ENCODE data around the gene NFATC4.
A peak's percentile ranks its signal among the peaks of the same experiment; 100 is the strongest.
"Not testable (repeated sequence)": the region's sequence is repeated elsewhere in the genome, so short reads cannot be mapped to it uniquely, and the experiment has no call there.

NFATC4 gene

GRCh38 chr14:24349742-24350141 is 18.2 kb upstream of the NFATC4 start:
- no peaks in the 10 kb centered on the region for H3K4me1 ChIP-seq (ENCODE audit: insufficient read depth, low read length)
- no peaks in the 10 kb centered on the region for H3K9me3 ChIP-seq (ENCODE audit: control insufficient read depth, insufficient read depth, low read length)
- H3K36me3 ChIP-seq (ENCODE audit: insufficient read depth, low read length) = no peaks in the 10 kb centered on the region
- no peak overlapping the region for H3K9ac ChIP-seq (ENCODE audit: low read depth, low read length)

GRCh38 chr14:24351517-24351916 is 16.5 kb upstream of the NFATC4 start:
- Histone ChIP-seq H3K4me1 (ENCODE audit: insufficient read depth, low read length) (no peaks in the 10 kb centered on the region), H3K9ac (ENCODE audit: low read depth, low read length) (no peak overlapping the region), H3K9me3 (ENCODE audit: control insufficient read depth, insufficient read depth, low read length) (no peaks in the 10 kb centered on the region), H3K36me3 (ENCODE audit: insufficient read depth, low read length) (no peaks in the 10 kb centered on the region)

DNA sequence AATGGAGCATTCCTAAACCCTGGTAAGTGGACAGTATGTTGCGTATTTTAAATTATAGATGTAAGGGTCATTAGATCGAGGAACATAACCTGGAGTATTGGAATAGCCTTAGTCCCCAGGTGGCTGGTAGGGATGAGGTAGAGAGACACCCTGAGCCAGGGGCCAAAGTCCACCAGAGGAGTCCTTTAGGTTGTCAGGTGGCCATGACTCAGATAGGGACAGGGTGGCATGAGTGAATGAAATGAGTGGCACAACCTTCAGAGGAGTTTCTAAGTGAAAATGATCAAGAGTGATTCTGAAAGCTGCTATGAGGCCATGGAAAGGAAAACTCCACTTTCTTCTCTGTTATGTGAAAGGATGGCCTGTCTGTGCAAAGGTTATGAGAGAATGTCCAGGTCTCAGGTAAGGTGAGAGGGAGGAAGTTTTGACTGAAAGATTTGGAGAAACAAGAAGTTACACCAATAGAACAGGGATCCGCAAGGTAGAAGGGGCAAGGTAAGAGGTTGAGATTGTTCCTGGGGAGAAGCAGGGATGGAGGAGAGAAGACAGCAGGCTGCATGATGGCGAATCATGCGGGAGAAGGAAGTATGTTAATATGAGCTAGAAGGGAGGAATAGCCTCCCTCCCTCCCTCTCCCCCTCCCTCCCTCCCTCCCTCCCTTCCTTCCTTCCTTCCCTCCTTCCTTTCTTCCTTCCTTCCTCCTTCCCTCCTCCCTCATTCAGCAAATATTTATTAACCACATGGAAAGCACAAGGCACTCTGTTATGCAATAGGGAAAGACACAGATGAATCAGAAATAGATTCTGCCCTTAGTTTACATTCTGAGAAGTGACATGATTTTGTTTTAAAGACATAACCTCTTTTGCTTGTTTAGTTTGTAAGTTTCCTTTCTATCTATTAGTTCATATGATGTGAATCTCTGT is 14.2 kb upstream of the NFATC4 start:
- no peaks in the 10 kb centered on the region for H3K4me1 ChIP-seq (ENCODE audit: insufficient read depth, low read length)
- no peaks in the 10 kb centered on the region for H3K9me3 ChIP-seq (ENCODE audit: control insufficient read depth, insufficient read depth, low read length)
- H3K36me3 ChIP-seq (ENCODE audit: insufficient read depth, low read length) = no peaks in the 10 kb centered on the region
- no peak overlapping the region for H3K9ac ChIP-seq (ENCODE audit: low read depth, low read length)

GRCh38 chr14:24354482-24354825 is 13.5 kb upstream of the NFATC4 start:
- not testable (repeated sequence) for H3K36me3 ChIP-seq (ENCODE audit: insufficient read depth, low read length); H3K4me1 ChIP-seq (ENCODE audit: insufficient read depth, low read length); H3K9ac ChIP-seq (ENCODE audit: low read depth, low read length); H3K9me3 ChIP-seq (ENCODE audit: control insufficient read depth, insufficient read depth, low read length)

GRCh38 chr14:24355009-24355408 is 13.0 kb upstream of the NFATC4 start:
- Histone ChIP-seq H3K36me3 (ENCODE audit: insufficient read depth, low read length) (no peaks in the 10 kb centered on the region), H3K9ac (ENCODE audit: low read depth, low read length) (no peak overlapping the region), H3K4me1 (ENCODE audit: insufficient read depth, low read length) (no peaks in the 10 kb centered on the region), H3K9me3 (ENCODE audit: control insufficient read depth, insufficient read depth, low read length) (no peaks in the 10 kb centered on the region)

GRCh38 chr14:24356208-24356607 is 11.8 kb upstream of the NFATC4 start:
- Histone ChIP-seq H3K36me3 (ENCODE audit: insufficient read depth, low read length) (no peaks in the 10 kb centered on the region), H3K4me1 (ENCODE audit: insufficient read depth, low read length) (no peaks in the 10 kb centered on the region), H3K9me3 (ENCODE audit: control insufficient read depth, insufficient read depth, low read length) (no peaks in the 10 kb centered on the region), H3K9ac (ENCODE audit: low read depth, low read length) (no peak overlapping the region)

DNA sequence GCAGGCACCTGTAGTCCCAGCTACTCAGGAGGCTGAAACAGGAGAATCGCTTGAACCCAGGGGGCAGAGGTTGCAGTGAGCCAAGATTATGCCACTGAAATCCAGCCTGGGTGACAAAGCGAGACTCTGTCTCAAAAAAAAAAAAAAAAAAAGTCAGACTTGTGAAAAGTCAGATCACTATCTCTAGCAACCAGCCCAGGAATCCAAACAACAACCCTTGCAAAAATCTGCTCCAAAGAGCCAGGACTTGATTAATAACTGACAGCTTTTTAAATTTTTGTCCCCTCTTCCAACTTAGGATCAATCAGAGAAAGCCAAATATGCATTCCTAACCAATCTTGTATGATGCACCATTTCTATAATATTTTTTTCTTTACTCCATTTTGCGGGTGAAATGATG is 7.7 kb upstream of the NFATC4 start:
- Histone ChIP-seq H3K4me1 (ENCODE audit: insufficient read depth, low read length) (no peaks in the 10 kb centered on the region), H3K9ac (ENCODE audit: low read depth, low read length) (no peak overlapping the region), H3K36me3 (ENCODE audit: insufficient read depth, low read length) (no peaks in the 10 kb centered on the region), H3K9me3 (ENCODE audit: control insufficient read depth, insufficient read depth, low read length) (no peaks in the 10 kb centered on the region)

DNA sequence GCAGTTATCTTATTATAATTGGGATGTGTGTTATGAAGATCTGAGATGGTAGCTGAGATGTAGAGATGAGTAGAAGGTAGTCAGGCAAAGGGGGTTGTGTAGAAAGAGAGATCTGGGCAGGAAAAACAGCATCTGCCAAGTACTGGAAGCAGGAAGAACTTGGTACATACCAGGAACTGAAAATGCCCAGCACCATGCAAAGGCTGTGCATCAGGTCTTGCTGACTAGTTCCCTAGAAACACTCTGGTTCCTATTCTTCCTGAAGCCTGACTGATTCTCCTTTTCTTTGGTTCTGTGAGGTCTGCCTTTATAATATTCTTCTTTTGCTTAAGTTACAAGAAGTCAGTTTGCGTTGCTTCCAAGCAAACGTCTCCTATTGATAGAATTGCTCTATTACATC is 6.7 kb upstream of the NFATC4 start:
- Histone ChIP-seq H3K9me3 (ENCODE audit: control insufficient read depth, insufficient read depth, low read length) (no peaks in the 10 kb centered on the region), H3K4me1 (ENCODE audit: insufficient read depth, low read length) (no peaks in the 10 kb centered on the region), H3K9ac (ENCODE audit: low read depth, low read length) (no peak overlapping the region), H3K36me3 (ENCODE audit: insufficient read depth, low read length) (no peaks in the 10 kb centered on the region)

DNA sequence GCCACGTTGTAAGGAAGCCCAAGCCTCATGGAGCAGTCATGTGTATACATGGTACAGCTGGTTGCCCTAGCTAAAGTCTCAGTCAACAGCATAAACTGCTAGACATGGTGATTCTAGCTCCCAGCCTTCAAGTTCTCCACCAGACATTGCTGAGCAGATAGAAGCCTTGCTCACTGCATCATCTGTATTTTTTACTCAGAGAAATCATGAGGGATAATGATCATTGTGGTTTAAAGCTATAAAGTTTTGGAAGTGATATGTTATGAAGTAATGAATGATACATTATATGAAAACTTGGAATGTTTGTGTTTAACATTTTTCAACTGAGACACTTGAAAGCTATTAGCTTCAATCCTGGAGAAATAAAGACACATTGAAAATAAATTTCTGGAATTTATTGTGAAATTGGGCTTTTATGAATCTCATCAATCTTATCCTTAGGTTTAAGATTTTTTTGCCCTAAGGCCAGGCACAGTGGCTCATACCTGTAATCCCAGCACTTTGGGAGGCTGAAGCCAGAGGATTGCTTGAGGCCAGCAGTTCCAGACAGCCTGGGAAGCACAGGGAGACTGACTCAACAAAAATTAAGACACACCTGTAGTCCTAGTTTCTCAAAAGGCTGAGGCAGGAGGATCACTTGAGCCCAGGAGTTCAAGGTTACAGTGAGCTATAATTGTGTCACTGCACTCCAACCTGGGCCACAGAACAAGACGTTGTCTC is 5.6 kb upstream of the NFATC4 start:
- Histone ChIP-seq H3K9me3 (ENCODE audit: control insufficient read depth, insufficient read depth, low read length) (no peaks in the 10 kb centered on the region), H3K36me3 (ENCODE audit: insufficient read depth, low read length) (no peaks in the 10 kb centered on the region), H3K9ac (ENCODE audit: low read depth, low read length) (no peak overlapping the region), H3K4me1 (ENCODE audit: insufficient read depth, low read length) (no peaks in the 10 kb centered on the region)

- Histone ChIP-seq H3K4me1 (ENCODE audit: insufficient read depth, low read length) (no peaks in the 10 kb centered on the region), H3K9me3 (ENCODE audit: control insufficient read depth, insufficient read depth, low read length) (no peaks in the 10 kb centered on the region), H3K36me3 (ENCODE audit: insufficient read depth, low read length) (no peaks in the 10 kb centered on the region), H3K9ac (ENCODE audit: low read depth, low read length) (no peak overlapping the region)
These were observed 4.6 kb upstream of the NFATC4 start for GRCh38 chr14:24363401-24363800.

GRCh38 chr14:24364841-24365240 is 3.1 kb upstream of the NFATC4 start:
- Histone ChIP-seq H3K4me1 (ENCODE audit: insufficient read depth, low read length) (no peaks in the 10 kb centered on the region), H3K36me3 (ENCODE audit: insufficient read depth, low read length) (no peaks in the 10 kb centered on the region), H3K9ac (ENCODE audit: low read depth, low read length) (no peak overlapping the region), H3K9me3 (ENCODE audit: control insufficient read depth, insufficient read depth, low read length) (no peaks in the 10 kb centered on the region)

DNA sequence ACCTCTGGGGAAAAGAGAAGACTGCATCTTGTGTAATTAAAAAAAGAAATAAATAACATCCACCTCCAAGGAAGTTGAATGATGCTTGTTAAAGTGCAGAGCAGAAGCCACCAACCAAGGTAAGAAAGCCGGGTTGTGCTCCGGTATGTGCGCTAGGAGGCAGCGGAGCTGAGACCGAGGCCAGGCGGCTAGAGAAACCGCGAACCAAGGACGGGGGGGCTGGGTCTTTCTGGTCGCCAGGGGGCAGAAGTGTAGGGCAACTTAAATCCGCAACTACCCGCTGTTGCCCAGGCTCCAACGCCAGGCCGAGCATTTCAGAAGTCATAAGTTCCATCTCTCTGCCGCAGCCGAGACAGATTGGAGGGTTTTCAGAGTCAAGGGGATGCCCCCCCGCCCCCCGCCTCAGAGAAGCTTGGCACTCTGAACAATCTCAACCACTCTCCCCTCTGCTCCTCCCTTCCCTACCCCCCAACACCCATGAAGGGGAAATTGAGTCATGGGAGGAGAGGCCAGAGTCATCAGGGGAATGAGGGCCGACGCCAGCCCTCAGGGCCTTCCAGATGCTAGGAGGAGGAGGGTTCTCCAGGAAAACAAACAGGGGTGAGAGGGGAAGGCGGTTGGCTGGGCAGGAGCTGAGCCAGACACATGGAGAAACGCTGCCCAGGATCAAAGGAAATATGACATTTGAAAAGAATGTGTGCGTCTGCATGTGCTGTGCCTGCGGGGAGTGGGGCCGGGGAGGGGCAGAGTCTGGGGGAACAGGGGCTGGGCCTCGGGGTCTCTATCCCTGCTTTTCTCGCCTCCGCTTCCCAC is 2.2 kb upstream of the NFATC4 start:
- Histone ChIP-seq H3K9ac (ENCODE audit: low read depth, low read length) (peak overlapping the region; percentile 63; the same call in 1 of the 2 replicates), H3K9me3 (ENCODE audit: control insufficient read depth, insufficient read depth, low read length) (no peaks in the 10 kb centered on the region), H3K36me3 (ENCODE audit: insufficient read depth, low read length) (no peaks in the 10 kb centered on the region), H3K4me1 (ENCODE audit: insufficient read depth, low read length) (no peaks in the 10 kb centered on the region)

GRCh38 chr14:24366413-24366720 is 1.6 kb upstream of the NFATC4 start:
- Histone ChIP-seq H3K4me1 (ENCODE audit: insufficient read depth, low read length) (no peaks in the 10 kb centered on the region), H3K9ac (ENCODE audit: low read depth, low read length) (peak overlapping the region; percentile 63; the same call in 1 of the 2 replicates), H3K9me3 (ENCODE audit: control insufficient read depth, insufficient read depth, low read length) (no peaks in the 10 kb centered on the region), H3K36me3 (ENCODE audit: insufficient read depth, low read length) (no peaks in the 10 kb centered on the region)

- Histone ChIP-seq H3K9me3 (ENCODE audit: control insufficient read depth, insufficient read depth, low read length) (no peaks in the 10 kb centered on the region), H3K9ac (ENCODE audit: low read depth, low read length) (peak overlapping the region; percentile 63), H3K4me1 (ENCODE audit: insufficient read depth, low read length) (no peaks in the 10 kb centered on the region), H3K36me3 (ENCODE audit: insufficient read depth, low read length) (no peaks in the 10 kb centered on the region)
These were observed 1.1 kb upstream of the NFATC4 start for GRCh38 chr14:24366721-24367513.

Data from ES-I3 (cell line).